ENCODE results near the gene CYP2C8.

GRCh38 chr10:95069286-95069685 lies at the start of gene CYP2C8:
- no peak for TF ChIP-seq EZH2 (IDR thresholded peaks at IDR 0.05; ENCODE audit: borderline replicate concordance, low read depth, low read length, poor library complexity, severe bottlenecking)
- TF ChIP-seq CTCF (conservative IDR thresholded peaks at IDR 0.05; ENCODE audit: low read depth, low read length), result no peak
